ENCODE measurements around the gene FASTK.
"Not testable (repeated sequence)": the region's sequence is repeated elsewhere in the genome, so short reads cannot be mapped to it uniquely, and the experiment has no call there.

FASTK gene

DNA sequence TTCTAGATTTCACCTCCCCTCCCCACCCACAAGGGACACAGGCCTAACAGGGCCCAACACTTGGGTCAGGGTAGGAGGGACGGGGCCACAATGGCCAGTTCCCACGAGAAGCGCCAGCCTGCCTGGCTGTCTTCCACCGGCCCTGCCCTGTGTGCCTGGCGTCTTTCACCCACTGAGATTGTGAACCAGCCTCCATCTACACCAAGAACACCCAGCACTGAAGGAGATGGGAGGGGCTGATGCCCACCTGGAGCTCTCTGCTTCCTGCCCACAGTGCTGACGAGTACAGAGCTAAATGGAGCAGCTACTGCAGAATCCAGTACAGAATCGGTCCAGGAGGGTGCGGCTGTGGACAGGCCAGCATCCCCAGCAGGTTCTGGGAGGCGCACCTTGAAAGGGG lies 34.6 kb downstream of the FASTK start:
- TF ChIP-seq CTCF (conservative IDR thresholded peaks at IDR 0.05; ENCODE audit: low read length), result no peak
- H3K4me3 ChIP-seq (ENCODE audit: low read length), result no peak overlapping the region
- no peak for DNase-seq (ENCODE audit: low read depth)

GRCh38 chr7:151045262-151045661 lies 35.3 kb downstream of the FASTK start:
- no peak for DNase-seq (ENCODE audit: low read depth)
- no peak overlapping the region for H3K4me3 ChIP-seq (ENCODE audit: low read length)
- TF ChIP-seq CTCF (conservative IDR thresholded peaks at IDR 0.05; ENCODE audit: low read length), result no peak

DNA sequence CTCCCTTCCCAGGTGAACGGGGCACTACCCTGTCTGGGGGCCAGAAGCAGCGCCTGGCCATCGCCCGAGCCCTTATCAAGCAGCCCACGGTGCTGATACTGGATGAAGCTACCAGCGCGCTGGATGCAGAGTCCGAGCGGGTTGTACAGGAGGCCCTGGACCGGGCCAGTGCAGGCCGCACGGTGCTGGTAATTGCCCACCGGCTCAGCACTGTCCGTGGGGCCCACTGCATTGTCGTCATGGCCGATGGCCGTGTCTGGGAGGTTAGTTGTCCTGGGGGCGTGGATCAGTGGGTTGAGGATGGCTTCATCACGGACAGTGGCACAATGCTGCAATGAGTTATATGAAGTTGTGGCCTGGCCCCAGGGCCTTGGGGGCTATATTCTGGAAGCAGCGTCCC lies 36.6 kb downstream of the FASTK start:
- TF ChIP-seq CTCF (conservative IDR thresholded peaks at IDR 0.05; ENCODE audit: low read length), result no peak
- H3K4me3 ChIP-seq (ENCODE audit: low read length), result no peak overlapping the region
- no peak for DNase-seq (ENCODE audit: low read depth)

DNA sequence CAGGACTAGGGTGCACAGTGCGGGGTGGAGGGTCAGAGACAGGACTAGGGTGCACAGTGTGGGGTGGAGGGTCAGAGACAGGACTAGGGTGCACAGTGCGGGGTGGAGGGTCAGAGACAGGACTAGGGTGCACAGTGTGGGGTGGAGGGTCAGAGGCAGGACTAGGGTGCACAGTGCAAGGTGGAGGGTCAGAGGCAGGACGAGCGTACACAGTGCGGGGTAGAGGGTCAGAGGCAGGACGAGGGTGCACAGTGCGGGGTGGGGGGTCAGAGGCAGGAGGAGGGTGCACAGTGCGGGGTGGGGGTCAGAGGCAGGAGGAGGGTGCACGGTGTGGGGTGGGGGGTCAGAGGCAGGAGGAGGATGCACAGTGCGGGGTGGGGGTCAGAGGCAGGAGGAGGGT lies 37.2 kb downstream of the FASTK start:
- not testable (repeated sequence) for H3K4me3 ChIP-seq (ENCODE audit: low read length); DNase-seq (ENCODE audit: low read depth)

DNA sequence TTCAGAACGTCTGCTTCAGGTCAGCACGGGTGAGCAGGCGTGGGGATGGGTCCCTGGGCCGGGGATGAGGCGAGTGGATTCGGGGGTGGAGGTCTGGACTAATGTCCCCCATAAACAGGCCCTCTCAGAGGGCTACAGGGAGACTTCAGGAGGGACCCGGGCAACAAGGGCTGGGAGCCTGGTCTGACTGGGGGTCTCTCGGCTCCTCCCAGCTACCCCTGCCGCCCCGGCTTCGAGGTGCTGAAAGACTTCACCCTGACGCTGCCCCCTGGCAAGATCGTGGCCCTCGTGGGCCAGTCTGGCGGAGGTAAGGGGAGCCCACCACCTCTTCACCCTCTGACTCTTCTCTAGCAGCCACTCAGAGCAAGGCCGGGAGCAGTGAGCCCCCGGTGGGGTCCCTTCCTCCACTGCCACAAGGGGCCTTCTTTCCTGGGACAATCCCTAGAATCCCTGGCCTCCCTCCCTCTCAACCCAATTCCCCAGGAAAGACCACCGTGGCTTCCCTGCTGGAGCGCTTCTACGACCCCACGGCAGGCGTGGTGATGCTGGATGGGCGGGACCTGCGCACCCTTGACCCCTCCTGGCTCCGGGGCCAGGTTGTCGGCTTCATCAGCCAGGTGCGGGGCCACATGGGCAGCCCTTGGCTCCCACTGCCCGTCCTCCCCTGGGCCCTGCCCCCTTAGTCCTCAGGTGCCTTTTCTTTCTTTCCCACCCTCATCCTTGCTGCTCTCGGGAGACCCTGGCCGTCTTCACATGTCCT lies 39.8 kb downstream of the FASTK start:
- no peak for DNase-seq (ENCODE audit: low read depth)
- H3K4me3 ChIP-seq (ENCODE audit: low read length), result no peak overlapping the region
- no peak for TF ChIP-seq CTCF (conservative IDR thresholded peaks at IDR 0.05; ENCODE audit: low read length)

DNA sequence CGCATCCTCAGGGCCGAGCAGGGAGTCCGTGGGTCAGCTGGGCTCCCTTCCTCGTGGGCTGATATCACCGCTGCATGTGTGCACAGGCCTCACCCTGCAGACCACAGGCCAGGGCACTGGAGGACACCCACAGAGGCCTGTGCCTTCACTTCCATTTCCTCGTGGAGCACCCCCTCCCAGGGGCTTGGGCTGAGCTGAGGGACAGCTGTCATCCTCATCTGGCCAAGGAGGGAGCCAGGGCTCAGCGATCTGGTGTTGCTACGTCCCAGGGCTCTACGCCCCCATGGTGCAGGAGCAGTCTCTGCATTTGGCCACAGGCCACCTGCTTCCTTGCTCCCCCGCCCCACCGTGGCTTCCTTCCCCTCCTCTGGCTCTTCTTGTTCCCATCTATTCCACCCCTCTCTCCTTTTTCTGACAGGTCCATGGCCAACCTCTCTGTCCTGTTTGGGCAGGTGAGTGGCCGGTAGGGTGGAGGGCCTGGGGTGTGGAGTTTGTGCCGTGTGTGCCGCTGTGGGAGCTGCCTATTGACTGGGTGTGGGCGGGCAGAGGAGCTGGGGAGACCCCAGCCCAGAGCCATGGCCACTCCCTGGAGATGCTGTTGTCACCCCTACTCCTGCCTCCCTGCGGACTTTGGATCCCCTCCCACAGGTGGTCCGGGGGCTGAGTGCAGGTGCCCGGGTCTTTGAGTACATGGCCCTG lies 40.6 kb downstream of the FASTK start:
- TF ChIP-seq CTCF (conservative IDR thresholded peaks at IDR 0.05; ENCODE audit: low read length), result no peak
- H3K4me3 ChIP-seq (ENCODE audit: low read length), result no peak overlapping the region
- no peak for DNase-seq (ENCODE audit: low read depth)

GRCh38 chr7:151038951-151039849 lies 41.4 kb downstream of the FASTK start:
- peak; percentile 79 for DNase-seq (ENCODE audit: low read depth)
- H3K4me3 ChIP-seq (ENCODE audit: low read length), result no peak overlapping the region
- TF ChIP-seq CTCF (conservative IDR thresholded peaks at IDR 0.05; ENCODE audit: low read length), result no peak

Measured in AG10803 (cell line).